ENCODE data around the gene ABCA2.

The ABCA2 gene

GRCh38 chr9:137049544-137050449 lies 21.8 kb upstream of the ABCA2 start:
- H3K4me3 ChIP-seq (replicated peaks in 1 of 2; ENCODE audit: low read depth in 2 of 2, low read length in 2 of 2), result no peak overlapping the region
- peak; percentile 54 for TF ChIP-seq CTCF (IDR thresholded peaks at IDR 0.05; ENCODE audit: low read depth, low read length)
- DNase-seq (ENCODE audit: low read depth in 2 of 2), result peak; percentile 46 to 61

GRCh38 chr9:137048655-137049543 lies 20.9 kb upstream of the ABCA2 start:
- no peak for TF ChIP-seq CTCF (IDR thresholded peaks at IDR 0.05; ENCODE audit: low read depth, low read length)
- no peak overlapping the region for H3K4me3 ChIP-seq (replicated peaks in 1 of 2; ENCODE audit: low read depth in 2 of 2, low read length in 2 of 2)
- no peak for DNase-seq (ENCODE audit: low read depth in 2 of 2)

- H3K4me3 ChIP-seq (replicated peaks in 1 of 2; ENCODE audit: low read depth in 2 of 2, low read length in 2 of 2), result peak within 1 kb of the TSS; percentile 55 to 63
- peak; percentile 96 for TF ChIP-seq CTCF (IDR thresholded peaks at IDR 0.05; ENCODE audit: low read depth, low read length)
- DNase-seq (ENCODE audit: low read depth in 2 of 2), result peak; percentile 72 to 75
These were observed 18.2 kb upstream of the ABCA2 start, which contains the start of gene NPDC1 for GRCh38 chr9:137046088-137046787. TSS of gene NPDC1 (minus strand) at chr9:137046177. CDS start at chr9:137045989, 188 bp downstream.

- TF ChIP-seq CTCF (IDR thresholded peaks at IDR 0.05; ENCODE audit: low read depth, low read length), result no peak
- DNase-seq (ENCODE audit: low read depth in 2 of 2), result peak; percentile 45 to 56
- H3K4me3 ChIP-seq (replicated peaks in 1 of 2; ENCODE audit: low read depth in 2 of 2, low read length in 2 of 2), result peak overlapping the region; percentile 55 to 63
These were observed 17.5 kb upstream of the ABCA2 start for GRCh38 chr9:137045294-137046087.

GRCh38 chr9:137044502-137045177 lies 16.6 kb upstream of the ABCA2 start:
- peak overlapping the region; percentile 53 to 63 for H3K4me3 ChIP-seq (replicated peaks in 1 of 2; ENCODE audit: low read depth in 2 of 2, low read length in 2 of 2)
- DNase-seq (ENCODE audit: low read depth in 2 of 2), result no peak
- TF ChIP-seq CTCF (IDR thresholded peaks at IDR 0.05; ENCODE audit: low read depth, low read length), result no peak

Data from cardiac fibroblast (primary cell).